Peyer's patch (tissue), 4 donors: ENCODE results near the gene PCNX2.

ENCODE experiments used
- POLR2A ChIP-seq, 2 donors: fragments of 450-650 bp; IDR thresholded peaks; one replicate each; pipeline ENCODE4 v1.5.1; 2017; ENCODE audit warnings: antibody characterized with exemption in 2 of 2, mild to moderate bottlenecking in 2 of 2, moderate library complexity in 2 of 2
- TF ChIP-seq, protein P1 (sequence below), 6 experiments: fragments of 450-650 bp in 4 of 6; fragments of 200-600 bp in 2 of 6; sonication (generic) in 1 of 6; IDR thresholded peaks; one replicate each; pipeline ENCODE4 v1.5.1; 2017 to 2019; ENCODE audit warnings: antibody characterized with exemption in 6 of 6, mild to moderate bottlenecking in 3 of 6, moderate library complexity in 1 of 6

- TF ChIP-seq, protein P1, sequence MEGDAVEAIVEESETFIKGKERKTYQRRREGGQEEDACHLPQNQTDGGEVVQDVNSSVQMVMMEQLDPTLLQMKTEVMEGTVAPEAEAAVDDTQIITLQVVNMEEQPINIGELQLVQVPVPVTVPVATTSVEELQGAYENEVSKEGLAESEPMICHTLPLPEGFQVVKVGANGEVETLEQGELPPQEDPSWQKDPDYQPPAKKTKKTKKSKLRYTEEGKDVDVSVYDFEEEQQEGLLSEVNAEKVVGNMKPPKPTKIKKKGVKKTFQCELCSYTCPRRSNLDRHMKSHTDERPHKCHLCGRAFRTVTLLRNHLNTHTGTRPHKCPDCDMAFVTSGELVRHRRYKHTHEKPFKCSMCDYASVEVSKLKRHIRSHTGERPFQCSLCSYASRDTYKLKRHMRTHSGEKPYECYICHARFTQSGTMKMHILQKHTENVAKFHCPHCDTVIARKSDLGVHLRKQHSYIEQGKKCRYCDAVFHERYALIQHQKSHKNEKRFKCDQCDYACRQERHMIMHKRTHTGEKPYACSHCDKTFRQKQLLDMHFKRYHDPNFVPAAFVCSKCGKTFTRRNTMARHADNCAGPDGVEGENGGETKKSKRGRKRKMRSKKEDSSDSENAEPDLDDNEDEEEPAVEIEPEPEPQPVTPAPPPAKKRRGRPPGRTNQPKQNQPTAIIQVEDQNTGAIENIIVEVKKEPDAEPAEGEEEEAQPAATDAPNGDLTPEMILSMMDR (IDR thresholded peaks at IDR 0.05): no peak
- no peak for TF ChIP-seq POLR2A (IDR thresholded peaks at IDR 0.05)
Observed at GRCh38 chr1:233112186-233113008, 183.1 kb downstream of the PCNX2 start.
